ENCODE data around the gene ARMC9.

The ARMC9 gene

GRCh38 chr2:231422056-231422455 is 223.6 kb downstream of the ARMC9 start:
- TF ChIP-seq ZFP30 (CRISPR knock-in tag; IDR thresholded peaks at IDR 0.05), result no peak
- TF ChIP-seq PPARA (CRISPR knock-in tag; IDR thresholded peaks at IDR 0.05; ENCODE audit: borderline replicate concordance), result no peak
- no peak for TF ChIP-seq BACH2 (CRISPR knock-in tag; IDR thresholded peaks at IDR 0.05; ENCODE audit: borderline replicate concordance)
- TF ChIP-seq TOX (CRISPR knock-in tag; IDR thresholded peaks at IDR 0.05; ENCODE audit: borderline replicate concordance), result no peak
- no peak for TF ChIP-seq ZC3H10 (CRISPR knock-in tag; IDR thresholded peaks at IDR 0.05)
- TF ChIP-seq PATZ1 (CRISPR knock-in tag; IDR thresholded peaks at IDR 0.05; ENCODE audit: borderline replicate concordance), result no peak
- TF ChIP-seq OSR1 (CRISPR knock-in tag; IDR thresholded peaks at IDR 0.05), result no peak
- no peak for TF ChIP-seq SNAI2 (CRISPR knock-in tag; IDR thresholded peaks at IDR 0.05)
- no peak for TF ChIP-seq CREB5 (CRISPR knock-in tag; IDR thresholded peaks at IDR 0.05; ENCODE audit: low read depth)
- TF ChIP-seq RARB (CRISPR knock-in tag; IDR thresholded peaks at IDR 0.05), result no peak
- no peak for ATAC-seq

GRCh38 chr2:231423176-231423575 is 224.7 kb downstream of the ARMC9 start:
- no peak for ATAC-seq
- TF ChIP-seq ZNF70 (CRISPR knock-in tag; IDR thresholded peaks at IDR 0.05) (no peak), ZNF565 (CRISPR knock-in tag; conservative IDR thresholded peaks at IDR 0.05; ENCODE audit: low read depth) (no peak), TOX (CRISPR knock-in tag; IDR thresholded peaks at IDR 0.05; ENCODE audit: borderline replicate concordance) (no peak), ISL1 (CRISPR knock-in tag; IDR thresholded peaks at IDR 0.05) (no peak), BACH2 (CRISPR knock-in tag; IDR thresholded peaks at IDR 0.05; ENCODE audit: borderline replicate concordance) (no peak), RARB (CRISPR knock-in tag; IDR thresholded peaks at IDR 0.05) (no peak), ZC3H10 (CRISPR knock-in tag; IDR thresholded peaks at IDR 0.05) (no peak), TSHZ2 (CRISPR knock-in tag; IDR thresholded peaks at IDR 0.05) (no peak)
